Measurements from ENCODE around the gene ITPR2.

DNA sequence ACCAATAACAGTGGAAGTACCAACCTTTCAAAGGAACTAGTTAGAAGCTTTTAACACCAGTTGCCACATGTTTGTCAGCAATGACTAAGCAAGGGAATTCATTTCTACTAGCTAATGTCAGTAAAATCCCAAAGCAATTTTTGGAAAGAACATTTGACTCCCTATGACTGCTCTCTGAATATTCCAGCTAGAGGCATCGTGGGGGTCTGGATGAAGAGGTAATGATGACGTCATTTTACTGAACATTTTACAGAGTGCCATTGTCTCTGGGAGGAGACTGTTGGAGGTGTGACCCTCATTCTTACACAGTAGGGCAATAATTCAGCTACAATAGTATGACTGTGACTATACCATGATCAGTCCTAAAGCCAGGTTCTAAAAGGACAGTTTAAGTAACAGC, 204.8 kb downstream of the ITPR2 start:
- TF ChIP-seq EZH2phosphoT487 (IDR thresholded peaks at IDR 0.05; ENCODE audit: insufficient read depth, low read depth) (no peak), EZH2 (IDR thresholded peaks at IDR 0.05; ENCODE audit: insufficient read depth, poor library complexity, severe bottlenecking) (no peak)
